ENCODE measurements around the gene MAP4K4. TPM values are rescaled to one million over a fixed set of nuclear protein-coding genes. Genes with fewer than 3 reads are reported as not detected.

Gene MAP4K4
- total and polyA plus RNA-seq, 2 experiments from 2014 or later: 20.3 to 115 TPM

GRCh38 chr2:101823859-101824258 is 126.4 kb downstream of the MAP4K4 start:
- H3K9ac ChIP-seq: peak overlapping the region; percentile 48
- peaks cover 97% of the 10 kb centered on the region for H3K79me2 ChIP-seq (ENCODE audit: insufficient read depth)
- no peak overlapping the region for H2AFZ ChIP-seq
- peaks cover 16% of the 10 kb centered on the region for H3K36me3 ChIP-seq (ENCODE audit: low read depth)
- H3K4me1 ChIP-seq (ENCODE audit: insufficient read depth): peaks cover 97% of the 10 kb centered on the region
- no peaks in the 10 kb centered on the region for H3K27me3 ChIP-seq (replicated peaks; ENCODE audit: insufficient read depth)
- no peaks in the 10 kb centered on the region for H3K9me2 ChIP-seq (ENCODE audit: insufficient read depth)
- H3K4me3 ChIP-seq: peak overlapping the region; percentile 44
- peaks cover 94% of the 10 kb centered on the region for H3F3A ChIP-seq (ENCODE audit: insufficient read depth)
- TF ChIP-seq EZH2 (IDR thresholded peaks at IDR 0.05; ENCODE audit: insufficient read depth, poor library complexity, severe bottlenecking) (no peak), EZH2phosphoT487 (IDR thresholded peaks at IDR 0.05; ENCODE audit: insufficient read depth, low read depth) (no peak)
- H3K4me2 ChIP-seq (ENCODE audit: unreplicated experiment): peak overlapping the region; percentile 75
- WGBS, 2 experiments (ENCODE audit: low coverage in 1 of 2, low lambda C conversion rate in 2 of 2, missing lambda C conversion rate in 2 of 2): 21 to 34% methylated on average over 3 to 4 of the region's 4 CpGs
- peak; percentile 85 for DNase-seq
- in situ Hi-C loops (cut with MboI): no loop called here
- H4K20me1 ChIP-seq (ENCODE audit: insufficient read depth): peaks cover 3% of the 10 kb centered on the region; the same call in 1 of the 2 replicates
- peak overlapping the region; percentile 82 for H3K27ac ChIP-seq
- H3K9me3 ChIP-seq (ENCODE audit: low read depth): no peaks in the 10 kb centered on the region

DNA sequence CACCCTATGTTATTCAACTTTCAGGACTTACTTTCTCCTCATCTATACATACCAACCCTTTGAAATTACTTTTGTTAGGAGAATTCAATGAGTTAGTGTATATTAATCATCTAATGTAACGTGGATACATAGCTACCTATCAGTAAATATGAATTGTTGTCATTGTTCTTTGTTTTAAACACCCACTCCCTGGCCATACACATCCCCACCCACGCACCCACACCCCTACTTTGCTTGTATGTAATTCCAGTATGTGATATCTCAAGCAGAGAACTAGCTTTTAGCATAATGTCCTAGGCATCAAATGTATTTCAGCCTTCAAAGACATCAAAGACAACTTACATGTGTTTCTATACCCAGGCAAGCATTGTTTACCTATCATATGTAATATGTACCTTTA is 129.2 kb downstream of the MAP4K4 start:
- peak overlapping the region; percentile 43 for H3K9ac ChIP-seq
- in situ Hi-C loops (cut with MboI): loop anchor here (25.0 kb wide), 1 partner anchor 314 kb away; no protein-coding TSS in a partner anchor
- H3K9me2 ChIP-seq (ENCODE audit: insufficient read depth): no peaks in the 10 kb centered on the region
- 53 to 58% methylated on average over 2 of the region's 2 CpGs for WGBS, 2 experiments (ENCODE audit: low coverage in 1 of 2, low lambda C conversion rate in 2 of 2, missing lambda C conversion rate in 2 of 2)
- DNase-seq: no peak
- no peak overlapping the region for H2AFZ ChIP-seq
- H3K79me2 ChIP-seq (ENCODE audit: insufficient read depth): peaks cover 97% of the 10 kb centered on the region
- peaks cover 24% of the 10 kb centered on the region for H3K36me3 ChIP-seq (ENCODE audit: low read depth)
- H3K4me3 ChIP-seq: no peak overlapping the region
- H3K4me2 ChIP-seq (ENCODE audit: unreplicated experiment): peak overlapping the region; percentile 66
- H3K27ac ChIP-seq: peak overlapping the region; percentile 81
- peaks cover 95% of the 10 kb centered on the region for H3F3A ChIP-seq (ENCODE audit: insufficient read depth)
- TF ChIP-seq EZH2phosphoT487 (IDR thresholded peaks at IDR 0.05; ENCODE audit: insufficient read depth, low read depth): no peak
- TF ChIP-seq EZH2 (IDR thresholded peaks at IDR 0.05; ENCODE audit: insufficient read depth, poor library complexity, severe bottlenecking): no peak
- no peaks in the 10 kb centered on the region for H3K27me3 ChIP-seq (replicated peaks; ENCODE audit: insufficient read depth)
- H3K4me1 ChIP-seq (ENCODE audit: insufficient read depth): peaks cover 95% of the 10 kb centered on the region
- H3K9me3 ChIP-seq (ENCODE audit: low read depth): no peaks in the 10 kb centered on the region
- H4K20me1 ChIP-seq (ENCODE audit: insufficient read depth): peaks cover 3% of the 10 kb centered on the region; the same call in 1 of the 2 replicates

- in situ Hi-C loops (cut with MboI): loop anchor here (25.0 kb wide), 1 partner anchor 315 kb away; no protein-coding TSS in a partner anchor
- peaks cover 3% of the 10 kb centered on the region; the same call in 1 of the 2 replicates for H4K20me1 ChIP-seq (ENCODE audit: insufficient read depth)
Measured at GRCh38 chr2:101827246-101827645, 129.7 kb downstream of the MAP4K4 start.

DNA sequence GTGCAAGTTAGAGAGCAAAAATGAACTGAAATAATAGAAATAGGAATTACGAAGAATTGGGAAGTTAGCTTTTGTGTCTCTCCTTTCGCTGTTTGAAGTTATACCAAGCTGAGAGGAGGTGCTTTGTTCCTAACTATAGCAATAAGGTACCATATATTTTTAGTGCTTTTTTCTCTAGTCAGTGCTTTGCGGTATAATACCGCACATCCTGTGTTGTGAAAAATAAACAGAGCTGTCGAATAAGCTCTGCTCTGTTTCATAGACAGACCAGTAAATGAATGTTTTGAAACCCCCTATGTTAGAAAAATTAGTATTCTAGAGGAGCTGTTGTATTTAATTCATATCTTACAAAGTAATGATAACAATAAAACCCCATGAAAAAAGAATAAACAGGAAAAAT is 130.8 kb downstream of the MAP4K4 start:
- H3K4me3 ChIP-seq: no peak overlapping the region
- no peaks in the 10 kb centered on the region for H3K9me2 ChIP-seq (ENCODE audit: insufficient read depth)
- no peaks in the 10 kb centered on the region for H3K27me3 ChIP-seq (replicated peaks; ENCODE audit: insufficient read depth)
- peaks cover 95% of the 10 kb centered on the region for H3K79me2 ChIP-seq (ENCODE audit: insufficient read depth)
- peaks cover 3% of the 10 kb centered on the region; the same call in 1 of the 2 replicates for H4K20me1 ChIP-seq (ENCODE audit: insufficient read depth)
- H3F3A ChIP-seq (ENCODE audit: insufficient read depth): peaks cover 89% of the 10 kb centered on the region
- peak overlapping the region; percentile 81 for H3K27ac ChIP-seq
- in situ Hi-C loops (cut with MboI): loop anchor here (25.0 kb wide), 1 partner anchor 316 kb away; no protein-coding TSS in a partner anchor
- peaks cover 29% of the 10 kb centered on the region for H3K36me3 ChIP-seq (ENCODE audit: low read depth)
- H3K4me1 ChIP-seq (ENCODE audit: insufficient read depth): peaks cover 80% of the 10 kb centered on the region
- WGBS, 2 experiments (ENCODE audit: low coverage in 1 of 2, low lambda C conversion rate in 2 of 2, missing lambda C conversion rate in 2 of 2): 82 to 85% methylated on average over 5 of the region's 5 CpGs
- peak overlapping the region; percentile 5 for H3K4me2 ChIP-seq (ENCODE audit: unreplicated experiment)
- 0 out of 2 replicates have a peak overlapping the region, but pooled peaks have one; percentile 6 for H3K9ac ChIP-seq
- no peak overlapping the region for H2AFZ ChIP-seq
- TF ChIP-seq EZH2phosphoT487 (IDR thresholded peaks at IDR 0.05; ENCODE audit: insufficient read depth, low read depth): no peak
- no peak for TF ChIP-seq EZH2 (IDR thresholded peaks at IDR 0.05; ENCODE audit: insufficient read depth, poor library complexity, severe bottlenecking)
- H3K9me3 ChIP-seq (ENCODE audit: low read depth): no peaks in the 10 kb centered on the region
- DNase-seq: no peak

More at GRCh38 chr2:101827246-101827645, 129.7 kb downstream of the MAP4K4 start:
- H3K4me3 ChIP-seq: no peak overlapping the region
- peaks cover 95% of the 10 kb centered on the region for H3K79me2 ChIP-seq (ENCODE audit: insufficient read depth)
- WGBS, 2 experiments (ENCODE audit: low coverage in 1 of 2, low lambda C conversion rate in 2 of 2, missing lambda C conversion rate in 2 of 2): 41 to 47% methylated on average over 2 of the region's 2 CpGs
- no peak overlapping the region for H2AFZ ChIP-seq
- H3K4me1 ChIP-seq (ENCODE audit: insufficient read depth): peaks cover 90% of the 10 kb centered on the region
- no peaks in the 10 kb centered on the region for H3K9me3 ChIP-seq (ENCODE audit: low read depth)
- peak overlapping the region; percentile 81 for H3K27ac ChIP-seq
- H3K27me3 ChIP-seq (replicated peaks; ENCODE audit: insufficient read depth): no peaks in the 10 kb centered on the region
- H3K9me2 ChIP-seq (ENCODE audit: insufficient read depth): no peaks in the 10 kb centered on the region
- peaks cover 26% of the 10 kb centered on the region for H3K36me3 ChIP-seq (ENCODE audit: low read depth)
- DNase-seq: peak; percentile 89
- TF ChIP-seq EZH2 (IDR thresholded peaks at IDR 0.05; ENCODE audit: insufficient read depth, poor library complexity, severe bottlenecking): no peak
- no peak for TF ChIP-seq EZH2phosphoT487 (IDR thresholded peaks at IDR 0.05; ENCODE audit: insufficient read depth, low read depth)
- H3F3A ChIP-seq (ENCODE audit: insufficient read depth): peaks cover 91% of the 10 kb centered on the region
- H3K4me2 ChIP-seq (ENCODE audit: unreplicated experiment): peak overlapping the region; percentile 66
- H3K9ac ChIP-seq: peak overlapping the region; percentile 43; the same call in 1 of the 2 replicates

Data from GM23248 (cell line).